Measurements from ENCODE around the gene LMX1B.

GRCh38 chr9:126623314-126623666 lies 9.6 kb downstream of the LMX1B start:
- TF ChIP-seq CTCF (IDR thresholded peaks at IDR 0.05) (no peak), POLR2A (IDR thresholded peaks at IDR 0.05) (no peak)

Data from sigmoid colon (tissue), 3 donors.